GM18519 (cell line): ENCODE data around the gene COMT.

ENCODE experiments used
- ATAC-seq: cut with Tn5 transposase; IDR thresholded peaks from one replicate; pipeline ENCODE4 v1.9.1; 2021; ENCODE audit warnings: mild to moderate bottlenecking, moderate library complexity; ENCODE audit not compliant: unreplicated experiment, low FRiP score

The COMT gene

GRCh38 chr22:20009018-20009491 lies 67.5 kb downstream of the COMT start:
- ATAC-seq: no peak

GRCh38 chr22:20009582-20010306 lies 68.2 kb downstream of the COMT start:
- no peak for ATAC-seq

- ATAC-seq: no peak
These were observed 68.9 kb downstream of the COMT start for GRCh38 chr22:20010307-20011122.

- ATAC-seq: no peak
These were observed 69.8 kb downstream of the COMT start for GRCh38 chr22:20011123-20011992.

- no peak for ATAC-seq
These were observed 70.6 kb downstream of the COMT start for GRCh38 chr22:20011993-20012740.

- ATAC-seq: no peak
These were observed 71.3 kb downstream of the COMT start for GRCh38 chr22:20012741-20013331.

GRCh38 chr22:20013382-20013871 lies 71.9 kb downstream of the COMT start:
- no peak for ATAC-seq

- no peak for ATAC-seq
These were observed 73.1 kb downstream of the COMT start for GRCh38 chr22:20014526-20015186.

GRCh38 chr22:20015187-20015625 lies 73.6 kb downstream of the COMT start:
- no peak for ATAC-seq

- no peak for ATAC-seq
These were observed 74.6 kb downstream of the COMT start for GRCh38 chr22:20015971-20016733.

- ATAC-seq: peak; percentile 46
These were observed 75.4 kb downstream of the COMT start, which contains the start of gene ARVCF for GRCh38 chr22:20016734-20017621. Gene ARVCF, minus strand, starts transcription at chr22:20016823. Its CDS starts 26,029 bp downstream, at chr22:19990794.

- ATAC-seq: no peak
These were observed 76.0 kb downstream of the COMT start for GRCh38 chr22:20017622-20017958.

- ATAC-seq: no peak
These were observed 76.4 kb downstream of the COMT start for GRCh38 chr22:20018001-20018400.
